ENCODE data around the gene PREB. TPM values are rescaled to one million over a fixed set of nuclear protein-coding genes. Genes with fewer than 3 reads are reported as not detected.
A peak's percentile ranks its signal among the peaks of the same experiment; 100 is the strongest.

PREB gene
- total and polyA plus RNA-seq, 2 experiments from 2014 or later: 69.2 to 90.3 TPM

DNA sequence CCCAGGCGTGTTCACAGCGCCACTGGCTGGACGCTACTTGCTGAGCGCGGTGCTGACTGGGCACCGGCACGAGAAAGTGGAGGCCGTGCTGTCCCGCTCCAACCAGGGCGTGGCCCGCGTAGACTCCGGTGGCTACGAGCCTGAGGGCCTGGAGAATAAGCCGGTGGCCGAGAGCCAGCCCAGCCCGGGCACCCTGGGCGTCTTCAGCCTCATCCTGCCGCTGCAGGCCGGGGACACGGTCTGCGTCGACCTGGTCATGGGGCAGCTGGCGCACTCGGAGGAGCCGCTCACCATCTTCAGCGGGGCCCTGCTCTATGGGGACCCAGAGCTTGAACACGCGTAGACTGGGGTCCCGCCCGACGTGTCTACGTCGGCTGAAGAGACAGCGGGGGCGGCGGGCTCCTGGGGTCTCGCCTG is 48.8 kb downstream of the PREB start:
- Histone ChIP-seq H3K9me3 (ENCODE audit: low read depth) (no peaks in the 10 kb centered on the region), H3K36me3 (replicated peaks; ENCODE audit: insufficient read depth, low read depth) (no peaks in the 10 kb centered on the region), H3K9me2 (replicated peaks; ENCODE audit: insufficient read depth) (no peaks in the 10 kb centered on the region), H3K27ac (peak overlapping the region; percentile 96), H3K4me3 (peak overlapping the region; percentile 91), H3K4me2 (peak overlapping the region; percentile 100), H3K27me3 (no peaks in the 10 kb centered on the region), H3K4me1 (ENCODE audit: insufficient read depth) (peaks cover 18% of the 10 kb centered on the region), H4K20me1 (ENCODE audit: insufficient read depth, poor library complexity, severe bottlenecking) (peaks cover 3% of the 10 kb centered on the region), H3K79me2 (peaks cover 3% of the 10 kb centered on the region), H2AFZ (peak overlapping the region; percentile 96)
- WGBS (ENCODE audit: low lambda C conversion rate, missing lambda C conversion rate): 6% methylated on average over 33 of the region's 38 CpGs
- TF ChIP-seq, protein P1, sequence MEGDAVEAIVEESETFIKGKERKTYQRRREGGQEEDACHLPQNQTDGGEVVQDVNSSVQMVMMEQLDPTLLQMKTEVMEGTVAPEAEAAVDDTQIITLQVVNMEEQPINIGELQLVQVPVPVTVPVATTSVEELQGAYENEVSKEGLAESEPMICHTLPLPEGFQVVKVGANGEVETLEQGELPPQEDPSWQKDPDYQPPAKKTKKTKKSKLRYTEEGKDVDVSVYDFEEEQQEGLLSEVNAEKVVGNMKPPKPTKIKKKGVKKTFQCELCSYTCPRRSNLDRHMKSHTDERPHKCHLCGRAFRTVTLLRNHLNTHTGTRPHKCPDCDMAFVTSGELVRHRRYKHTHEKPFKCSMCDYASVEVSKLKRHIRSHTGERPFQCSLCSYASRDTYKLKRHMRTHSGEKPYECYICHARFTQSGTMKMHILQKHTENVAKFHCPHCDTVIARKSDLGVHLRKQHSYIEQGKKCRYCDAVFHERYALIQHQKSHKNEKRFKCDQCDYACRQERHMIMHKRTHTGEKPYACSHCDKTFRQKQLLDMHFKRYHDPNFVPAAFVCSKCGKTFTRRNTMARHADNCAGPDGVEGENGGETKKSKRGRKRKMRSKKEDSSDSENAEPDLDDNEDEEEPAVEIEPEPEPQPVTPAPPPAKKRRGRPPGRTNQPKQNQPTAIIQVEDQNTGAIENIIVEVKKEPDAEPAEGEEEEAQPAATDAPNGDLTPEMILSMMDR (IDR thresholded peaks at IDR 0.05; ENCODE audit: poor library complexity): peak; percentile 53
- no peak for TF ChIP-seq EZH2phosphoT487 (IDR thresholded peaks at IDR 0.05; ENCODE audit: low read depth, severe bottlenecking, unreplicated experiment)
- no peak for TF ChIP-seq EZH2 (IDR thresholded peaks at IDR 0.05; ENCODE audit: borderline replicate concordance)
- peak; percentile 84 for DNase-seq (ENCODE audit: low spot score)

DNA sequence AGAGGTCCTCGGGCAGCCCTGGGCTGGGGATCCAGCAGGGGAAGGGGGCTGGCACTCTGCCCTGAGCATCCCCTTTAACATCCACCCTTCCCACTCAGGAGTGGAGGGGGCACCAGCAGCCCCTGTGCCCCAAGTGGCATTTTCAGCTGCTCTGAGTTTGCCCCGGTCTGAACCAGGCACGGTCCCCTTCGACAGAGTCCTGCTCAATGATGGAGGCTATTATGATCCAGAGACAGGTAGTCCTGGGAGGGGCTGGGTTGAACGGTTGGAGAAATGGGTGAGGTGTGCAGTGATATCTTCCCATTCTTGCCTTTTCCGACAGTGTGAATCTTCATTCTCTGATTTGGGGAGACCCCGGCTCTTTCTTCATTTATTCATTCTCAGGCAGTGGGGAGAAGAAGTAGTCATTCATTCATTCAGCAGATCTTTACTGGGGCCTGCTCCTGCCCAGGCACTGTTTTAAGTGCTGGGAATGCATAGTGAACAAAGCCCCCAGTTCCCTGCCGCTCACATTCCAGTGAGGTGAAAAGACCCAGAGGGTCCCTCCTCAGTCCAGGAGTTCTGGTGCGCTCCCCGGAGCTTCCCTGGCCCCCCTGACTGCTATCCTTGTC is 49.3 kb downstream of the PREB start:
- Histone ChIP-seq H4K20me1 (ENCODE audit: insufficient read depth, poor library complexity, severe bottlenecking) (peaks cover 3% of the 10 kb centered on the region), H3K79me2 (peaks cover 4% of the 10 kb centered on the region), H3K9me2 (replicated peaks; ENCODE audit: insufficient read depth) (no peaks in the 10 kb centered on the region), H3K9me3 (ENCODE audit: low read depth) (no peaks in the 10 kb centered on the region), H3K4me2 (peak overlapping the region; percentile 100), H3K36me3 (replicated peaks; ENCODE audit: insufficient read depth, low read depth) (no peaks in the 10 kb centered on the region), H3K4me1 (ENCODE audit: insufficient read depth) (peaks cover 18% of the 10 kb centered on the region), H3K4me3 (no peak overlapping the region), H3K27ac (no peak overlapping the region), H2AFZ (no peak overlapping the region), H3K27me3 (no peaks in the 10 kb centered on the region)
- no peak for DNase-seq (ENCODE audit: low spot score)
- 64% methylated on average over 10 of the region's 10 CpGs for WGBS (ENCODE audit: low lambda C conversion rate, missing lambda C conversion rate)
- TF ChIP-seq EZH2 (IDR thresholded peaks at IDR 0.05; ENCODE audit: borderline replicate concordance) (no peak), EZH2phosphoT487 (IDR thresholded peaks at IDR 0.05; ENCODE audit: low read depth, severe bottlenecking, unreplicated experiment) (no peak)
- TF ChIP-seq, protein P1 (IDR thresholded peaks at IDR 0.05; ENCODE audit: poor library complexity): no peak

DNA sequence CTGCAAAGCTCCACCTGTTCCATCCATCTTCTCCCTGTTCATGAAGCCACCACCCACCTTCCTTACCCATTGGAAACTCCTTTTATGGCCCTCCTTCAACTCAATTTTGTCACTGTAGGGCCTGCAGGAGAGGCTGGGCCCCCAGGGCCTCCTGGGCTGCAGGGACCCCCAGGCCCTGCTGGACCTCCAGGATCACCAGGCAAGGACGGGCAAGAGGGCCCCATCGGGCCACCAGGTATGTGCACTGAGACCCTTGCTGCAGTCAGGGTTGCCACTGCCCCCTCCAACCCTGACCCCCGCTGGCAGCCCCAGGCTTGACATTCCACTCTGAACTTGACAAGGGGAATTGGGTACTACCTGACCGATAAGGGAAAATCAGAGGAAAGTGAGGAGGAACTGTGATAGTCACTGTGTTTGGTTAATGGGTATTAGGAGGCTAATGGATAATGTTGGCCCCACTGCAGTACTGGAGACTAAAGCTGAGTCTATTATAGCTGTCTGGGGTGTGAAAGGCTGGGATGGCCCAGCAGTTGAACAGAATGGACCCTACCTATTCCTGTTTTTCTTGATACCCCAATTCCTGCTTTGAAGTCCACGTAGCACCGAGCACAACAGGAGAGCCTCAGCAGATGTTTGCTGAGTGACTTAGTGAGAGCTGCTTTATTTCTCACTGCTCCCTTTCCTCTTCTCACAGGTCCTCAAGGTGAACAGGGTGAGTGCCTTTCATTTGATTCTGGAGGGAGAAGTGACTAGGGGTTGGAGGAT is 50.0 kb downstream of the PREB start:
- WGBS (ENCODE audit: low lambda C conversion rate, missing lambda C conversion rate): 81% methylated on average over 6 of the region's 6 CpGs
- Histone ChIP-seq H3K4me2 (no peak overlapping the region), H3K4me1 (ENCODE audit: insufficient read depth) (peaks cover 18% of the 10 kb centered on the region)

More for the DNA sequence above, 50.0 kb downstream of the PREB start:
- Histone ChIP-seq H3K9me3 (ENCODE audit: low read depth) (no peaks in the 10 kb centered on the region), H3K9me2 (replicated peaks; ENCODE audit: insufficient read depth) (no peaks in the 10 kb centered on the region), H3K79me2 (peaks cover 11% of the 10 kb centered on the region), H3K27me3 (no peaks in the 10 kb centered on the region), H4K20me1 (ENCODE audit: insufficient read depth, poor library complexity, severe bottlenecking) (peaks cover 3% of the 10 kb centered on the region), H2AFZ (no peak overlapping the region), H3K36me3 (replicated peaks; ENCODE audit: insufficient read depth, low read depth) (no peaks in the 10 kb centered on the region), H3K4me3 (no peak overlapping the region), H3K27ac (no peak overlapping the region)
- DNase-seq (ENCODE audit: low spot score): no peak
- TF ChIP-seq EZH2phosphoT487 (IDR thresholded peaks at IDR 0.05; ENCODE audit: low read depth, severe bottlenecking, unreplicated experiment): no peak
- TF ChIP-seq EZH2 (IDR thresholded peaks at IDR 0.05; ENCODE audit: borderline replicate concordance): no peak
- TF ChIP-seq, protein P1 (IDR thresholded peaks at IDR 0.05; ENCODE audit: poor library complexity): no peak

Measured in hepatocyte (in vitro differentiated cells).